GM19193 (cell line): Measurements from ENCODE around the gene STMN1.

Experiments used
- POLR2A ChIP-seq: IDR thresholded peaks from 4 replicates; pipeline ENCODE4 v1.6.1; 2011; ENCODE audit not compliant: insufficient read depth, insufficient read length; ENCODE audit errors: extremely low read depth

STMN1 gene

DNA sequence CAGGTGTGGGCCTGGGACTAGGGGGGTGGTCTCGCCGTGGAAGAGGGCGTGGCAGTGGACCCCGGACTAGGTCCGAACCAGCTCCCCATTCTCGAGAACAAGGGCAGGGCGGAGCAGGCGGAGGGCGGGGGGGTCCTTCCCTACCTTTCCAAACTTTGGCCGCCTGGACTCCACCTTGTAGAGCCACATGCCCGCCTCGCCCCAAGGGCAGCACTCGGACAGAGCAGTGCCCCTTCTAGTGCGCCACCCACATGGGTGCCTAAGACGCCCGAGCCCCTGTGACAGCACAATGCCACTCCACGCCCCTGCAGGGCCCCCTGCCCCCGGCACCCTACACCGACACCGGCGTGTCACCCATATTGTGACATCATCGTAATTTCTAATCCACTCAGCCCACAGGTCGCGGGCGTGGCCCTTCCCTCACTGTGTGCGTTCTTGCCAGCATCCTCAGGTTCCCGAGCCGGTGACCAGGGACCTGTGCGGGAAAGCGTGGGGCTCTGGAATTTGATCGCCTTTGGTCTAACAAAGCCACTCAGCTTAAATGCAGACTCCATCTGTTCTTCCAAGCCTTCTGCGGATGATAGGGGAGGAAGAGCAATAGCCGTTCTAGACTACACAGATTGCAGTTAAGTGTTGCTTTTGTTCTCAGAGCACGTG, 553 bp upstream of the STMN1 start:
- TF ChIP-seq POLR2A = no peak

DNA sequence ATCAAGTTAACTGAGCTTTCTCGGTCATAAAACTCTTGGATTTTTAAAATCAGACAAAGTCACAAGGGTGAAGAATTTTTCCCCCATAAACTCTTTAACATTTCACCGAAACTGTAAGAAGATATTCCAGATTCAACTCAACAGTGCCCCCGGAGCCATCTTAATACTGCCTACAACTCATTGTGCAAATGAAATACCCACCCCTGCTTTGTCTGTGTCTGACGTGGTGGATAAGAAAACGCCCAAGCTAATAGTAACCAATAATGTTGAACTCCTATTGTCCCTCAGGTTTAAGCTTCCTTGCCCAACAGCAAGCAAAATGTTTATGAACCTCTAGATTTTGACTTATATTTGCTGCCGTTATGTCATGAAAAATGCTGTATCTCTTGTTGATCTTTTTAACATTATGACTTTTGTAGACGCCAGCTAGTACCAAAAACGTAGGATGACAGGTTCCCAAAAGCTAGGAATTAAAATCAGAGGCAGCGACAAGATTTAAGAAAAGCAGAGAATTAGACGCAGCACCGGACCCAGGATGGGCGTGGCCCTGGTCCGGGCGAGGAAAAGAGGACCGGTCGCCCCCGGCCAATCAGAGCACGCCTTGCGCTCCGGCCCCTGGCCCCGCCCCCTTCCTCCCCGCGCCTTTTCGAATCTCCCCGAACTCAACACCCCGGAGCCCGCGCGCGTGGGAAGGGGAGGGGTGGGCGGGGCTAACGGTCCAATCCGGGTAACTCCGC, 1.1 kb downstream of the STMN1 start:
- no peak for TF ChIP-seq POLR2A

DNA sequence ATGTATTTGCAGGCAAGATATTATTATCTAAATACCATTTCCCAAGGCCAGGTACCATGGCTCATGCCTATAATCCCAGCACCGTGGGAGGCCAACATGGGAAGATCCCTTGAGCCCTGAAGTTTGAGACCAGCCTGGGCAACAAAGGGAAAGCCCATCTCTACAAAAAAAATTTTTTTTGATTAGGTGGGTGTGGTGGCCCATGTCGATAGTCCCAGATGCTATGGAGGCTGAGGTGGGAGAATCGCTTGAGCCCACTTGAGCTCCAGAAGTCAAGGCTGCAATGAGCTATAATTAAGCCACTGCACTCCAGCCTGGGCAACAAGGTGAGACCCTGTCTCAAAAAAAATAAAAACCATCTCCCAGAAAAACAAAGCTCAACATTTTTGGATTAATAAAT, 2.2 kb downstream of the STMN1 start:
- no peak for TF ChIP-seq POLR2A

DNA sequence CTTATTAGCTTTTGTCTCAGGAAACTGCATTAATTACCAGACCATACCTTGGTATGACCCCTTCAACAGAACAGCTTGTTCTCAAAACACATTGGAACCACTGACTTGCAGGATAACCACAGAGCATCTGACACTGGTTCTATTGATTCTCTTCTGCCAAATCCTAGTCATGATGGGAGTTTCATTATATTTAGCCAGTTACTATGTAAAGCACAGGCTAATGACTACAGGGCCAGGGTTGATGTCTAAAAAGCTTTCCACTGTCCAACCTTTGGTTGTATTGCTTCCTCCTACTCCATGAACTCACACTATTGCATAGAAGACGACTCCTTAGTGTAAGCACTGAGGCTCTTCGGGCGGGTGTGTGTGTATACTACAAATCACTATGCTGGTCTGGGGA, 3.8 kb downstream of the STMN1 start:
- no peak for TF ChIP-seq POLR2A

DNA sequence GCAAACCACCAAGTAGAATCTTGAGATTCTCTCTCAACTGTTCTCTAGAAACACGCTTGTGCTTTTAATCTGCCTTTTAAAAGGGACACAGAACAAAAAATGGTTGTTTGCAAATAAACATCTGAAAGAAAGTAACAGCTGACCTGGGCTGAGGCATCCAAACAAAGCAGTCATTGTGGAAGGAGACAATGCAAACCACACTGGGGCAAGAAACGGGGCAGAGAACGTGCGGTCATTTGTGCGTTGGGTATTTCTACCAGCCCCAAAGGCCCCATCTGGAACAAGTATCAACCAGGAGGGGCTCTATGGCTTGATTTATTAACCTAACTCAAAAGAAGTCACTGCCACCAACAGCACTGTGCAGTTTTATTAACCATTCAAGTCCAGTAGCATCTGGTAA, 6.0 kb downstream of the STMN1 start:
- TF ChIP-seq POLR2A = no peak

DNA sequence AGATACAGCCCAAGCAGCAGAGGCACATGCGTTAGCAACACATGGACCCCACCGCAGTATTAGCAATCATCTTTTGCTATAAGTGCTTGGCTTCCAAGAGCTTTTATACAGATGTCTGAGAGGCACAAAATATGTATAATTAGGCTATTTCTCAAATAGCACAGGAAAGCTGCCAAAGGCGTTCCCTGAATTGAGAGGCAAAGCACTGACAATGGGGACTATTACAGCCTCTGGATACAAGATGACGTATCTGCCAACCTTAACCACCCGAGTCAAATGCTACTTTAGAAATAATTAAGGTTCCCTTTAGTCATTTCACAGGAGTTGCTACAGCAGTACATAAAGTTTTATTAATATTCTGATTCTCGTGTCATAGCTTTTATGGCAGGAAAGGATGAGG, 6.4 kb downstream of the STMN1 start:
- TF ChIP-seq POLR2A = no peak

DNA sequence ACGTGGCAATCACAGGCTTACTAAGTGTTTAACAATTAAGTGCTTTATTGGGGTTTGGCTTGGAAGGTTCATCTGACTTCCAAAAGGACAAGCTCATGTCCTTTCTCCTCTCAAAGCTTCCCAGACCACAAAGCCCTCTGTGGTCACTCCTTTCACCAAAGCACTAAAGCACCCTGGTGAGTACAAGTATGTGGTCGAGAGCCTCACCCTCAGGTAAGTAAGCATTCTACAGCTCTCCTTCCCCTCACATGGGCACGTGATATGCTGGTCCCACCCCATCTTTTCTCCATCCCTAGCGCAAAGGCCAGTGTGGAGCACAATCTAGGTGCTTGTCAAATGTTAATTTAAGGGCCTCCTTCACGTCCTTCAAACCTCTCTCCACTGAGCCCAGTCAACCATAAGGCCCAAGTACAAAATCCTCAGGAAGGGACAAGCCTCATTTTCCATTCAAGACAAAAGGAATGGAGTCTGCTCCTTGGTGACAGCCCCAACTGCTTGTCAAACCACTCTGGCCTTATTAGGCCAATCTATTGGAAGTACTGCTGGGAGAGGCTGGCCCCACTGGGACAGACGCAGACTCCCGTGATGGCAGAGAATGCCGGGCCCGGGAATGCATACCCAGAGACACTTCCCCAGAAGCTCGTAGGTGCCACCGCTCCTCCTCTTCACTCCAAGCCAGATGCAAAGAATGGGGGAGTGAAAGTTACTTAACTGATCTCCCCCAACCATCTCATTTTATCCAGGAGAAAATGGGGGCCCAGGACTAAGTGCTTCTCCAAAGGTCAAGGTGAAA, 7.8 kb downstream of the STMN1 start:
- TF ChIP-seq POLR2A = no peak

DNA sequence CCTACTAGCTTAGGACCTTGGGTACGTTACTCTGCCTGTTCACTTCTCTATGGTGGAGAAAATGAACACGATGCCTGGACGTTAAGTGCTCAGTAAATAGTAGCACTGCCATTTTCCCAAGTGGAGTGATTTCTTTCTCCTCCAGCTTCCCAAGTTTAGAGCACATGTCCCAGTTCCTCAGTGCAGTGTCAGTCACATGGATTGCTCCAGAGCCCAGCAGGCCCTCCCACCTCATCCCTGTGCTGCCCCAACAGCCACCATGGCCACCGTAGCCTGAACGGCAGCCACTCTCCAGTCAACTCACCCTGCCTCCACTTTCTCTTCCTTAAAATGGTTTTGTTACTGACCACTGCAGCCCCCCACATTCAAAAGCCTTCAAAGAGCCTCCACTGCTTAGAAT, 8.5 kb downstream of the STMN1 start:
- TF ChIP-seq POLR2A = no peak

DNA sequence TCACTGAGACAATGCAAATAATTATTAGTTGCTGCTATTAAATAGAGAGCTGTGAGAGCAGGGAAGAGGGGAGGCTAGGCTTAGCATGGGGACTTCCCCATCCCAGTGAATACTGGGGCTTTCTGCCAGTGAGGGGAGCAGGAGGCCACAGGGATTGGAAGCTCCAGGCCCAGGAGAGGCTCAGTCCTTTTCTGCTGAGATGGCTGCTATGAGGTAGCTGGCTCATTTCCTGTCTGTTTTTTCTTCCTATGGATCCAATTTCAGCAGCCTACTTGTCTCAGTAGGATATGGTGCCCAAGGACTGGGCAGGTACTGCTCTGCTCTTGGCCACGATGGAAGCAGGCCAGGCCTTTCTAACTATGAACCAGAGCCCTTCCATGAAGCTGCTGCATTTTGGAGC, 10.0 kb downstream of the STMN1 start:
- no peak for TF ChIP-seq POLR2A

DNA sequence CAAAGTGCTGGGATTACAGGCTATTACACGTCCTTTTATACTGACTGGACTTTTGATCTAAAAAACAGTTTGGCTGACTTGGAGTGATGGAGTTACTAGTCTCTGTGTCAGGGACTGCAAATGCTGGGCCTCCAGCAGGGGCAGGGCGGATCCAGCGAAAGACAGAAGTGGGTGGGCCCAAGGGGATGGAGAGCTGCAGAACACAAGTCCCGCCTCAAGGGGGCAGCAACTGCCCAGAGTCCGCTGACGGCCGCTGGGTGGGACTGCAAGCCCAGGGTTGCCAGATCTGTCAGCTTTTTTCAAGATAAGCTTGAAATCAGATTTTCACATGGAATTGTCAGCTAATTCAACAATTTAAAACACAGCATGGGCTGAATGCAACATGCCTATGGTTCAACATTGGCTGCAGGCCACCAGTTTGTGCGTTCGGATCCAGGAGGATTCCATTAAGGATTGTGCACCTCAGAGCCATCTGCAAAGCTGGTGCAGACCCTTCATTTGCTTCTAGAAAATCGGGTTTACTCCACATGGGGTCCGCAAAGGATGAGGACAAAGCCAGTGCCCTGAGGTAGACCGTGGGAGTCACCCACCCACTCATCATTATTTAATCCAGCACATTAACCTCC, 10.7 kb downstream of the STMN1 start:
- TF ChIP-seq POLR2A = no peak

DNA sequence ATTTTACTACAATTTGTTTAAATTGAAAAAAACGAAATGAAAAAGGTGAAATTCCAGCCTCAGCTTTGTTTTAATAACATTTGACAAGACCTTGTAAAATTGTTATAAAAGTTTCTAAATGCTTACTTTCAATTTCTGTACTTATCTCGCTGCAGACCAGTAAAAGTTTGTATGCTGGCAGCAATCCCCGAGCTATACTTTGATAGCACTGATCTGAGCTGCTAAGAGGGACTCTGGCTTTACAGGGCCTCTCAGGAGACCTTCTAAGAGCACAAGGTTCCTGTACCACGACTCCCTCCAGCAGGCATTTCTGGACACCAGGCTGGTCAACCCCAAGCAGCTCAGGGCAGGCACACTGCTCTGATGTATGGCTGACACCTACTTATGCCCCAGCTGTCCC, 13.1 kb downstream of the STMN1 start:
- TF ChIP-seq POLR2A = no peak

DNA sequence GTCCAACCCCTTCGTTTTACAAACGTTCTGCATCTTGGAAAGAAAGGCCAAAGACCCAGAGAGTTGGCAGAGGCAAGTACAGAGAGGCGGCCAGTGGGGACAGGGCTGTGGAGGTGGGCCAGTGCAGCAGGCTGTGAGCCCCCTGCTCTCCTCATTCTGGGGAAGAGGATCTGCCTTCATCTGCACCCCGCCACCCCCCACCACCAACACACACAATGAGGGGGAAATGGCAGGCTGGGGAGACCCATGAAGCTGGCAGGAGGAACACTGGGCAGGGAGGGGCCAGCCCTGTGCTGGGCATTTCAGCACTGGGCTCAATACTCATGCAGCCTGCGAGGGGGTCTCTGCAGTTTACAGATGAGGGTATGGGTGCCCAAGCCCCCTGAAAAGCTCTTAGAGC, 14.6 kb downstream of the STMN1 start:
- TF ChIP-seq POLR2A = no peak

DNA sequence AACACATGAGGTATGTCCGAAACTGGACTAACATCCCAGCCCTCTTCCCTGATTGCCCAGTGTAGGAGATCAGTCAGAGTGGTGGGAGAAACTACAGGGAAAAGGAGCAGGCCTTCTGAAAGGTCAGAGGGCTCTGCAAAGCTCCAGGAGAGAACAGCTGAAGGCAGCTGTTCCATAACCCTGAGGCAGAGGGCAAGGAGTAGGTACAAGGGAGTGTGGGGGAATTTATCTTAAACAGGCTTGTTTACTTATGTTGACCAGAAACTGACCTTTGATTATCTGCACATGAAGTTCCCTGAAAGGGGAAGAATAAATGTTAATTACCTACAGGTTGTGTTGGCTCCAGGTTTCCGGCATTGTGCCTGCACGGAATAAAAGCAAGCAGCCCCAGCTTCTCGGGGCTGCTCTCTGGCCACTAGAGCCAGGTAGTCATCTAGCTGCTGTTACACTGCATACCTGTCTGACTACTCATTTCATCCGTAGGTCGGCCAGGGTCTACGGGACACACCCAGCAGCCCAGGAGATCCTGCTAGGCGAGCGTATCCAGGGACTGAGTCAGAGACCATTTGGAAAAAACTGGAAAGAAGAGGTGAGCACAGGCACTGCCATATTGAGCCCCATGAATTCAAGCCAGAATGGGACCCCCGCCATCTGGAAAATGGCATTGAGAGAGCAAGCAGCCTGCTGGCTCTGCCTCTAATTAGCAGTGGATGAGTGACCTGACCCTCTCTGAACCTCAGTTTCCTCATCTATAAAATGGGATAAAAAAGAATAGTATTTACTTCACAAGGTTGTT, 15.8 kb downstream of the STMN1 start:
- TF ChIP-seq POLR2A = no peak

DNA sequence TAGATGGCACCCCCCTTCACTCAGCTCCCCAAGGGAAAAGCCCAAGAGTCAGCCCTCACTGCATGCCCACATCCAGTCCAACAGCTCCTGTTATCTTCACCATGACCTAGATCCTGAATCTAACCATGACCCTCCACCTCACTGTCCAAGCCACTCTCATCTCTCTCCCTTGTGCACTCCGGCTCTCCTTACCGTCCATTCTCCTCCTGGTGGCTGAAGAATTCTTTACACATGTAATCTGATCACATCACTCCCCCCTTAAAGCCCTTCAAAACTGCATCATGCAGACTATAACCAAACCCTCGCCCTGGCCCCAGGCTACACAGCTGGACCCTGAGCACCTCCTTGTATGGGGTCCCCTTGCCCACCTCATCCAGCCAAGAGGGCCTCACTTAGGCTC, 16.7 kb downstream of the STMN1 start:
- TF ChIP-seq POLR2A = no peak
